Activated CD8-positive, alpha-beta memory T cell treated with anti-CD3 and anti-CD28 coated beads for 4 hours (primary cell): ENCODE measurements around the gene COIL.
"Not testable (repeated sequence)": the region's sequence is repeated elsewhere in the genome, so short reads cannot be mapped to it uniquely, and the experiment has no call there.

Experiments used
- DNase-seq, 2 donors: peaks; one replicate each; pipeline ENCODE4 v3.0.0-alpha.2; 2020; ENCODE audit warnings: low read depth in 2 of 2

Gene COIL

DNA sequence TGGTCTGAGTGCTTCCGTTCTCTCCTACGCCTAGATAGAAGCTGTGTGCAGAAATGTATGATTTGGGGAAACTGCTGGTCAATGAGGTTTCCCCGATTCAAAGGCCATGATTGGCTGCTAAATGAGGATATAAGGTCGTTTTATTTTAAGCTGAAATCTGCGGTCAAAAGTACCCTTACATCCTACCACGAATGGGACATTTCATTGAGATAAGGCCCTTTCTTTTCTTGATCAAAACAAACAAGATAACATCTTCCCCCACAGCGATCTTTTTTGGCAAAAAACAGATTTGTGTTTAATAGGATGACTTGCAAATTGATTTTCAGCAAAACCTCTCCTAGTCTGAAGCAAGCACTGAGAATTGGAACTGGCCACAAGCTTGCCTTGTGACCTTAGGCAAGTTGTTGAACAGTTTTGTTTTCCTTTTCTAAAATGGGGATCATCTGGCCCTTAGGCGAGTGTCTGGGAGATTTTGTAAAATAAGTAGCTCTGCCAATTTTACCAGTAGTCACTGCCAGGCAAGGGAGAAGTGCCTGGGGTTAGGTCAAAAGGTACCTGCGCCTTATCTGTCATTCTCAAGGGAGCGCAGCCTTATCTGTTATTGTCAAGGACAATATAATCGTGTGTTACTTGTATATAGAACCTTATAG, 17.7 kb upstream of the COIL start:
- DNase-seq = no peak

DNA sequence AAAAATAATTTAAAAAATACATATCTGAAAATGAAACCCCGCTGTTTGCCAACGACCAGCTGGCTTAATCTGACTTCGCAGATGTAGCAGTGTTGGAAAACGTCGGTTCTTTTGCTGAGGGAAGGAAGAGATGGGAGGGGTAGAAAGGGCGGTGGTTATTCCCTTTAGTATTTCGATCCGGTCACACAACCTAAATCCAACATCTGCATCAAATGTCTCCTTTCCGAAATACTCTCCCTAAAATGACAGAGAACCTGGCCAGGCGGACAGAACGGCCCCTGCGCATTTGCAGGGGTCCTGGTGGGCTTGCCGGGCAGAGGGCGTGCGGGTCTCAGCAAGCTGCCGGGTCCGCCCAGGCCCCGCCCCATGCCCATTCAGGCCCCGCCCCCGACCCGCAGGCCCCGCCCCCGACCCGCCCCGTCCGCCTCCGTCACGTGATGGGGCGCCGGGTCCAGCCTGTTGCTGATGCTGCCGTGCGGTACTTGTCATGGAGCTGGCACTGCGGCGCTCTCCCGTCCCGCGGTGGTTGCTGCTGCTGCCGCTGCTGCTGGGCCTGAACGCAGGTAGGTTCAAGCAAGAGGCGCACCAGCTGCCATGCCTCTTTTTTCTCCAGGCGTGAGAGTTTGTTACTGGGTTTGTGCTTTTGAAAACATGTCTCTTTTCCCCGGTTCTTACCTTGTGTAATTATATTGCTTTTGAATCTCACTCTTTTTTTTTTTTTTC, 17.0 kb upstream of the COIL start, which contains the start of gene SCPEP1:
TSS of gene SCPEP1 (plus strand) at position 459 of the 723 bp plus-strand sequence. CDS start at position 488, 29 bp downstream.
- DNase-seq = peak; percentile 60 to 61

- no peak for DNase-seq
Measured at GRCh38 chr17:56976941-56977608, 16.2 kb upstream of the COIL start.

- no peak for DNase-seq
Measured at GRCh38 chr17:56975656-56976055, 14.8 kb upstream of the COIL start.

GRCh38 chr17:56974055-56974454, 13.2 kb upstream of the COIL start:
- no peak for DNase-seq

- DNase-seq = no peak
Measured at GRCh38 chr17:56973520-56973919, 12.7 kb upstream of the COIL start.

GRCh38 chr17:56972111-56972730, 11.4 kb upstream of the COIL start:
- DNase-seq = no peak

- no peak for DNase-seq
Measured at GRCh38 chr17:56970974-56971373, 10.1 kb upstream of the COIL start.

- DNase-seq = no peak
Measured at GRCh38 chr17:56966338-56966737, 5.5 kb upstream of the COIL start.

DNA sequence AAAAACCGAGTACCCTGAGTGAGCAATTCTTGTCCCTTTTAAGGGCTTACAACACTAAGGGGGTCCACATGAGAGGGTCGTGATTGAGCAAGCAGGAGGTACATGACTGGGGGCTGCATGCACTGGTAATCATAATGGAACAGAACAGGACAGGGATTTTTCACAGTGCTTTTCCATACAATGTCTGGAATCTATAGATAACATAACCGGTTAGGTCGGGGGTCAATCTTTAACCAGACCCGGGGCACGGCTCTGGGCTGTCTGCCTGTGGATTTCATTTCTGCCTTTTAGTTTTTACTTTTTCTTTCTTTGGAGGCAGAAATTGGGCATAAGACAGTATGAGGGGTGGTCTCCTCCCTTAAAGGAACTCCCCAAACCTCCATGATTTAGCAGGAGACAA, 4.8 kb upstream of the COIL start:
- DNase-seq = not testable (repeated sequence)

GRCh38 chr17:56965241-56965640, 4.4 kb upstream of the COIL start:
- not testable (repeated sequence) for DNase-seq

GRCh38 chr17:56956992-56957391, 3.9 kb downstream of the COIL start:
- no peak for DNase-seq

GRCh38 chr17:56949595-56949994, 11.3 kb downstream of the COIL start:
- no peak for DNase-seq

GRCh38 chr17:56948491-56948890, 12.4 kb downstream of the COIL start:
- DNase-seq = no peak

GRCh38 chr17:56947741-56948140, 13.1 kb downstream of the COIL start:
- no peak for DNase-seq

DNA sequence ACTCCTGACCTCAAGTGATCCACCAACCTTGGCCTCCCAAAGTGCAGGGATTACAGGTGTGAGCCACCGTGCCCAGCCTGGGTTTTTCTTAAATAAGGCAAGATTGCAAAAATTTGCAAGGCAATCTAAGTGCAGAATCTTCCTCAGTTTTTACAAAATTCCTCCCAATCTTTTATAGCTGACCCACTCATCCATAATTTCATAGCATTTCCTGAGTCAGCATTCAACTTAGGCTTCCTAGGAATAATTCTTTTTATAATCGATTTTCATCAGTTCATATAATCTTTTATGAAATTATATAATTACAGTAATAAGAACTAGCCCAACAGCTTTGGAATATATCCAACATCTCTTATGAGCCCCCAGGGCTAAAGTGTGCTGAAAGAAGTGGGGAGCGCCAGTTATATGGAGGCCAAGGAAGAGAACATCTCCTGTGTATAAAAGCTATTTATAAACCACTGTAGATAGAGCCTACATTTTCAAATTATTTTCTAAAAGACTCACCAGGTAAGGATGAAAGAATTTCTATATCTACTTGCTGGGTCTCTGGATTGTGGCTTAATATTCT, 14.8 kb downstream of the COIL start:
- no peak for DNase-seq

DNA sequence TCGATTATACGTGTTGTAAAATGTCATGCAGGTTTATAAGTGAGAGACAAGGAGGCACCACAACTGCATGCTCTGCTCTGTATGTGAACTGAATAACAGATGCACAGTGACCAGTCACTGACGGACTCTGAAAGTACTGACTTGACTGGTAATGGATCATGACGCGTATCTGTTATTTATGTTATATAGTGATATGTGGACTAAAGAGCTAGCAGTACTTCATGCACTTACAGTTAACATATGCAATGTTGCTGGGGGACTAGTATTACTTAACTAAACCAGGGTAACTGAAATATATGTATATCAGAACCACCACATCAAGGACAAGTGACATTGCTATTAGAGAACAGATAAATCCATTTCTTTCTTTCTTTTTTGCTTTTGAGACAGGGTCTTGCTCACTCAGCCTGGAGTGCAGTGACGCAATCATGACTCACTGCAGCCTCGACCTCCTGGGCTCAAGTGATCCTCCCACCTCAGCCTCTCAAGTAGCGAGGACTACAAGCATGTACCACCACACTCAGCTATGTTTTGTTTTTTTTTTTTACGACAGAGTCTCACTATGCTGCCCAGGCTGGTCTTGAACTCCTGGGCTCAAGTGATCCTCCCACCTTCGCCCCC, 17.2 kb downstream of the COIL start:
- DNase-seq = no peak

GRCh38 chr17:56939869-56940484, 20.9 kb downstream of the COIL start:
- DNase-seq = no peak

DNA sequence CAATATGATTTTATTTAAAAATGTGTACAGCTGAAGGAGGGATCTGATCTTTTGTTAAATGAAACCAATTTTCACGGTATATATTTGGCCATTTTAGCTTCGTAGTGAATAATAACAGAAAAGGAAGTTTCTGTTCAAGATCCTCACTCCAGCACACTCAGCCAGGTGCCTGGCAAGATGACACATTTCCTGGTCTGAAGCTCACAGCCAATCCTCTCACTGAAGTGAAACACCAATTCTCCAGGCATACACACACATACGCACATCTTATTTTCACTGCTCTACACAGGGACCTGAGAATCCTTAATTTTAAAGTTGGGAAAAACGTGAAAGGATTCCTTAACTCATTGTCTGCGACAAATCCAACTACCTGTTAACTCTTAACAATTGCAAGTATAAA, 22.6 kb downstream of the COIL start:
- DNase-seq = not testable (repeated sequence)

DNA sequence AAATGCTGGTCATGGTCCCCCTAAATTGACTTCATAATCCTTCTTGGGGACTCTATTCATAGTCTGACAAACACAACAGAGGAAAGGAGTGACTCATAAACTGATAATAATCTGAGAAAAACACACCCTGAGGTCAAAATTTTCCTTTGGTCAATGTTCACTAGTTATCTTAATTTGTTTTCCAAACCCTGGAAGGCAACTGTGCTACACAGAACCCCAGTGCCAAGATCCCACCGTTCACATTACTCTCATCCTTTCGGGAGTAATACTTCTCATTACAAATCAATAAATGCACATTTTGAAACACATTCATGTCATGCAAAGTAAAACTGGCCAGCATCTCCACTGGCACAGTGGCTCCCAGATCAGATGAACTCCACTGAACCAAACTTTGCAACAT, 23.2 kb downstream of the COIL start:
- no peak for DNase-seq

GRCh38 chr17:56936697-56937322, 24.0 kb downstream of the COIL start:
- DNase-seq = no peak
